HEK293 (cell line): ENCODE results near the gene ZCCHC14.

Source experiments
- MZF1 ChIP-seq: fragments of 450-650 bp; formaldehyde crosslinking; IDR thresholded peaks from 2 replicates; pipeline ENCODE4 v1.5.1; 2017; ENCODE audit warnings: missing biosample characterization, missing genetic modification characterization, borderline replicate concordance
- OVOL3 ChIP-seq: fragments of 450-650 bp; formaldehyde crosslinking; IDR thresholded peaks from 2 replicates; pipeline ENCODE4 v1.5.1; 2016; ENCODE audit warnings: missing biosample characterization, missing genetic modification characterization
- PATZ1 ChIP-seq: fragments of 450-650 bp; formaldehyde crosslinking; IDR thresholded peaks from 2 replicates; pipeline ENCODE4 v1.5.1; 2016; ENCODE audit warnings: missing biosample characterization, missing genetic modification characterization
- PBX3 ChIP-seq: sonication (generic); formaldehyde crosslinking; IDR thresholded peaks from 2 replicates; pipeline ENCODE4 v1.8.1; 2022; ENCODE audit warnings: mild to moderate bottlenecking, moderate library complexity, missing genetic modification reagents
- SCRT1 ChIP-seq: fragments of 450-650 bp; formaldehyde crosslinking; IDR thresholded peaks from 2 replicates; pipeline ENCODE4 v1.5.1; 2016; ENCODE audit warnings: missing biosample characterization, missing genetic modification characterization, borderline replicate concordance
- YY2 ChIP-seq: fragments of 450-650 bp; formaldehyde crosslinking; IDR thresholded peaks from 2 replicates; pipeline ENCODE4 v1.5.1; 2016; ENCODE audit warnings: missing biosample characterization, missing genetic modification characterization
- ZBTB26 ChIP-seq: fragments of 450-650 bp; formaldehyde crosslinking; optimal IDR thresholded peaks from 2 replicates; pipeline ENCODE3; 2016; ENCODE audit warnings: missing biosample characterization, mild to moderate bottlenecking, missing genetic modification characterization
- ZBTB44 ChIP-seq: fragments of 450-650 bp; IDR thresholded peaks from 2 replicates; pipeline ENCODE4 v1.5.1; 2018; ENCODE audit warnings: missing biosample characterization, mild to moderate bottlenecking, missing genetic modification characterization
- ZBTB7A ChIP-seq: fragments of 450-650 bp; formaldehyde crosslinking; IDR thresholded peaks from 2 replicates; pipeline ENCODE4 v1.5.1; 2016; ENCODE audit warnings: low read depth, missing biosample characterization, missing genetic modification characterization
- ZFHX2 ChIP-seq: fragments of 450-650 bp; formaldehyde crosslinking; conservative IDR thresholded peaks from 2 replicates; pipeline ENCODE4 v1.5.1; 2016; ENCODE audit warnings: missing biosample characterization, missing genetic modification characterization
- ZNF132 ChIP-seq: fragments of 450-650 bp; formaldehyde crosslinking; IDR thresholded peaks from 2 replicates; pipeline ENCODE4 v1.5.1; 2017; ENCODE audit warnings: missing biosample characterization, missing genetic modification characterization, borderline replicate concordance
- ZNF146 ChIP-seq: fragments of 450-650 bp; formaldehyde crosslinking; IDR thresholded peaks from 2 replicates; pipeline ENCODE4 v1.5.1; 2016; ENCODE audit warnings: missing biosample characterization, missing genetic modification characterization
- ZNF148 ChIP-seq: fragments of 450-650 bp; formaldehyde crosslinking; IDR thresholded peaks from 2 replicates; pipeline ENCODE4 v1.5.0; 2017; ENCODE audit warnings: missing biosample characterization, missing genetic modification characterization, borderline replicate concordance
- ZNF184 ChIP-seq: fragments of 450-650 bp; IDR thresholded peaks from 2 replicates; pipeline ENCODE4 v1.5.1; 2018; ENCODE audit warnings: missing biosample characterization, mild to moderate bottlenecking, missing genetic modification characterization
- ZNF266 ChIP-seq: fragments of 450-650 bp; formaldehyde crosslinking; IDR thresholded peaks from 2 replicates; pipeline ENCODE4 v1.5.1; 2016; ENCODE audit warnings: missing biosample characterization, missing genetic modification characterization, low read depth
- ZNF274 ChIP-seq, 2 experiments: fragments of 200-500 bp in 1 of 2; fragments of 450-650 bp in 1 of 2; sonication (Bioruptor generic) in 1 of 2; formaldehyde crosslinking in 1 of 2; IDR thresholded peaks; 2 replicates each; pipeline versions ENCODE4 v1.5.1 to v1.6.1; 2014 to 2016; ENCODE audit warnings: borderline replicate concordance in 1 of 2, inconsistent platforms in 1 of 2, low read length in 1 of 2, missing biosample characterization in 1 of 2, missing genetic modification characterization in 1 of 2
- ZNF366 ChIP-seq: fragments of 450-650 bp; formaldehyde crosslinking; conservative IDR thresholded peaks from 2 replicates; pipeline ENCODE4 v1.5.1; 2016; ENCODE audit warnings: missing biosample characterization, missing genetic modification characterization
- ZNF391 ChIP-seq: fragments of 450-650 bp; formaldehyde crosslinking; IDR thresholded peaks from 2 replicates; pipeline ENCODE4 v1.5.1; 2016; ENCODE audit warnings: low read depth, missing biosample characterization, missing genetic modification characterization, borderline replicate concordance
- ZNF394 ChIP-seq: fragments of 450-650 bp; formaldehyde crosslinking; IDR thresholded peaks from 2 replicates; pipeline ENCODE4 v1.5.1; 2016; ENCODE audit warnings: missing biosample characterization, missing genetic modification characterization, mild to moderate bottlenecking, moderate library complexity, borderline replicate concordance
- ZNF48 ChIP-seq: fragments of 450-650 bp; formaldehyde crosslinking; IDR thresholded peaks from 2 replicates; pipeline ENCODE4 v1.5.1; 2016; ENCODE audit warnings: missing biosample characterization, missing genetic modification characterization
- ZNF530 ChIP-seq: fragments of 450-650 bp; formaldehyde crosslinking; IDR thresholded peaks from 2 replicates; pipeline ENCODE4 v1.5.1; 2016; ENCODE audit warnings: low read depth, missing biosample characterization, missing genetic modification characterization
- ZNF558 ChIP-seq: fragments of 450-650 bp; formaldehyde crosslinking; IDR thresholded peaks from 2 replicates; pipeline ENCODE4 v1.5.1; 2016; ENCODE audit warnings: missing biosample characterization, missing genetic modification characterization
- ZNF585B ChIP-seq: fragments of 450-650 bp; formaldehyde crosslinking; IDR thresholded peaks from 2 replicates; pipeline ENCODE4 v1.5.1; 2016; ENCODE audit warnings: missing biosample characterization, missing genetic modification characterization
- ZNF623 ChIP-seq: fragments of 450-650 bp; formaldehyde crosslinking; IDR thresholded peaks from 2 replicates; pipeline ENCODE4 v1.5.1; 2016; ENCODE audit warnings: missing biosample characterization, missing genetic modification characterization
- ZNF639 ChIP-seq: fragments of 450-650 bp; formaldehyde crosslinking; IDR thresholded peaks from 2 replicates; pipeline ENCODE4 v1.5.1; 2016; ENCODE audit warnings: missing biosample characterization, missing genetic modification characterization
- ZNF792 ChIP-seq: fragments of 450-650 bp; formaldehyde crosslinking; IDR thresholded peaks from 2 replicates; pipeline ENCODE4 v1.5.1; 2016; ENCODE audit warnings: missing biosample characterization, missing genetic modification characterization
- ZSCAN4 ChIP-seq: fragments of 450-650 bp; formaldehyde crosslinking; IDR thresholded peaks from 2 replicates; pipeline ENCODE4 v1.5.1; 2017; ENCODE audit warnings: missing biosample characterization, missing genetic modification characterization

ZCCHC14 gene

GRCh38 chr16:87387942-87388817 lies 104.6 kb downstream of the ZCCHC14 start (continued):
- TF ChIP-seq ZNF148 (tag by site-specific recombination) (no peak), ZNF184 (no peak), PBX3 (CRISPR knock-in tag) (no peak), ZSCAN4 (no peak), SCRT1 (tag by site-specific recombination) (no peak), ZNF391 (tag by site-specific recombination) (peak; percentile 35; the same call in 1 of the 2 replicates), YY2 (peak; percentile 72), OVOL3 (tag by site-specific recombination) (no peak), ZNF792 (no peak), ZNF394 (tag by site-specific recombination) (no peak; the same call in 1 of the 2 replicates), ZNF530 (tag by site-specific recombination) (no peak), ZNF585B (tag by site-specific recombination) (no peak), ZNF48 (tag by site-specific recombination) (no peak), ZNF639 (tag by site-specific recombination) (peak; percentile 75), ZNF623 (tag by site-specific recombination) (no peak), MZF1 (no peak), PATZ1 (tag by site-specific recombination) (peak; percentile 70), ZNF132 (tag by site-specific recombination) (no peak), ZNF274 (IDR thresholded peaks at IDR 0.05; ENCODE audit: low read length) (no peak), ZNF274 (tag by site-specific recombination; IDR thresholded peaks at IDR 0.05; ENCODE audit: borderline replicate concordance) (no peak), ZNF146 (no peak), ZNF558 (tag by site-specific recombination) (no peak; the same call in 1 of the 2 replicates), ZNF266 (no peak), ZBTB44 (tag by site-specific recombination) (peak; percentile 54; the same call in 1 of the 2 replicates), ZBTB7A (tag by site-specific recombination) (no peak), ZFHX2 (tag by site-specific recombination) (no peak), ZBTB26 (peak; percentile 29), ZNF366 (peak; percentile 88)
